ENCODE measurements around the gene PCBP3. TPM values are rescaled to one million over a fixed set of nuclear protein-coding genes. Genes with fewer than 3 reads are reported as not detected.

The PCBP3 gene
- total RNA-seq, 1 experiment from 2014 or later: 1.4 TPM

GRCh38 chr21:45938453-45938755 is 294.9 kb downstream of the PCBP3 start:
- no peaks in the 10 kb centered on the region for H3K36me3 Mint-ChIP-seq (ENCODE audit: insufficient read depth, unreplicated experiment)
- DNase-seq: no peak
- no peak overlapping the region for H3K27ac Mint-ChIP-seq (ENCODE audit: unreplicated experiment)
- intact Hi-C loops (cut with micrococcal nuclease; ENCODE audit: unreplicated experiment): no loop called here
- BruUV-seq (replicated peaks): no TSS peak
- H3K4me3 Mint-ChIP-seq (ENCODE audit: low read depth, unreplicated experiment): no peak overlapping the region
- CTCF ChIA-PET: no interaction called here
- H3K4me1 Mint-ChIP-seq (ENCODE audit: low read depth, unreplicated experiment): no peaks in the 10 kb centered on the region
- TF ChIP-seq CTCF (IDR thresholded peaks at IDR 0.05; ENCODE audit: unreplicated experiment): no peak
- peaks cover 34% of the 10 kb centered on the region for H3K27me3 Mint-ChIP-seq (ENCODE audit: unreplicated experiment)
- no peaks in the 10 kb centered on the region for H3K9me3 Mint-ChIP-seq (ENCODE audit: low read depth, unreplicated experiment)

GRCh38 chr21:45938811-45939520 is 295.4 kb downstream of the PCBP3 start:
- no TSS peak for BruUV-seq (replicated peaks)

DNA sequence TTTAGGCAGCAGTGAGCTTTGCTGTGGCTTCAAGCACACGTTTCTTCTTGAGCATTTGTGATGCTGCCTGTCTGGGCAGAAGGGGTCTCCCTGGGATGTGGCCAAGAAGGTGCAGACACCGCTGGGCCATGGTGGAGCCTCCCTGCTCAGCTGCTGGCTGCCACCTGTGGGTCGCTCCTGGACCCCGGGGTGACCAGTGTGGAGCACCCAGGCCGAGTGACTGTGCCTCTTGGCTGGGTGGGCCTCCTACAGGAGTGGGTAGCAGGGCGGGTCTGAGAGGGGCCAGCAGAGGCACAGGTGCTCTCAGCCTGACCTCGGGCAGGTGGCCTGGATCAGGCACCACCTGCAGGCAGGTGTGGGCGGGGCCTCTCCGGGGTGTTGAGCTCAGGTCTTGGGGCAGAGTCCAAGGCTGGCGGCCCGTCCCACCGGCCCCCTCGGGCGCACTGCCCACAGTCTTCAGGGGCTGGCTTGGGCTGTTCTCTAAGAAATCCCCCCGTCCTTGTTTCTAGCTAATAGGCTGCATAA is 296.1 kb downstream of the PCBP3 start:
- TF ChIP-seq CTCF (IDR thresholded peaks at IDR 0.05; ENCODE audit: unreplicated experiment): no peak
- CTCF ChIA-PET: no interaction called here
- Mint-ChIP-seq H3K27ac (ENCODE audit: unreplicated experiment) (no peak overlapping the region), H3K4me1 (ENCODE audit: low read depth, unreplicated experiment) (no peaks in the 10 kb centered on the region), H3K4me3 (ENCODE audit: low read depth, unreplicated experiment) (no peak overlapping the region), H3K9me3 (ENCODE audit: low read depth, unreplicated experiment) (no peaks in the 10 kb centered on the region), H3K36me3 (ENCODE audit: insufficient read depth, unreplicated experiment) (no peaks in the 10 kb centered on the region), H3K27me3 (ENCODE audit: unreplicated experiment) (peaks cover 40% of the 10 kb centered on the region)
- no TSS peak for BruUV-seq (replicated peaks)
- intact Hi-C loops (cut with micrococcal nuclease; ENCODE audit: unreplicated experiment): no loop called here
- no peak for DNase-seq

More at GRCh38 chr21:45938811-45939520, 295.4 kb downstream of the PCBP3 start:
- no peaks in the 10 kb centered on the region for H3K9me3 Mint-ChIP-seq (ENCODE audit: low read depth, unreplicated experiment)
- intact Hi-C loops (cut with micrococcal nuclease; ENCODE audit: unreplicated experiment): no loop called here
- H3K4me3 Mint-ChIP-seq (ENCODE audit: low read depth, unreplicated experiment): no peak overlapping the region
- no peak for DNase-seq
- peaks cover 39% of the 10 kb centered on the region for H3K27me3 Mint-ChIP-seq (ENCODE audit: unreplicated experiment)
- no peaks in the 10 kb centered on the region for H3K4me1 Mint-ChIP-seq (ENCODE audit: low read depth, unreplicated experiment)
- H3K36me3 Mint-ChIP-seq (ENCODE audit: insufficient read depth, unreplicated experiment): no peaks in the 10 kb centered on the region
- H3K27ac Mint-ChIP-seq (ENCODE audit: unreplicated experiment): no peak overlapping the region
- CTCF ChIA-PET: no interaction called here
- TF ChIP-seq CTCF (IDR thresholded peaks at IDR 0.05; ENCODE audit: unreplicated experiment): no peak

DNA sequence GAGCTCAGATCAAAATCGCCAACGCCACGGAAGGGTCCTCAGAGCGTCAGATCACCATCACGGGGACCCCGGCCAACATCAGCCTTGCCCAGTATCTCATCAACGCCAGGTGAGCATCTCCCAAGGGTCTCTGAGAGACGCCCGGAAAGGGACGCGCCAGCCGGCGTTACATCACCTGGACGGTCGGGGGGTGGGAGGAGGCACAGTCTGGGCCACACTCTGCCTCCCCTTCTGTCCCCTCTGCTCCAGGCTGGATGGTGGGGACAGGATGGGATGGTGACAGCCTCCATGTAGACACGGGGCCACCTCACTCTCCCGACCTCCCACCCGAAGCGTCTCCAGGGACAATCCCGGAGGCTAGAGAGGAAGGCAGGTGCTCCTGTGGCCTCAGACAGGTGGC is 296.6 kb downstream of the PCBP3 start:
- no peak overlapping the region for H3K4me3 Mint-ChIP-seq (ENCODE audit: low read depth, unreplicated experiment)
- no peak overlapping the region for H3K27ac Mint-ChIP-seq (ENCODE audit: unreplicated experiment)
- no peaks in the 10 kb centered on the region for H3K4me1 Mint-ChIP-seq (ENCODE audit: low read depth, unreplicated experiment)
- CTCF ChIA-PET: no interaction called here
- H3K27me3 Mint-ChIP-seq (ENCODE audit: unreplicated experiment): peaks cover 40% of the 10 kb centered on the region
- BruUV-seq (replicated peaks): no TSS peak
- TF ChIP-seq CTCF (IDR thresholded peaks at IDR 0.05; ENCODE audit: unreplicated experiment): no peak
- intact Hi-C loops (cut with micrococcal nuclease; ENCODE audit: unreplicated experiment): no loop called here
- H3K36me3 Mint-ChIP-seq (ENCODE audit: insufficient read depth, unreplicated experiment): no peaks in the 10 kb centered on the region
- DNase-seq: no peak
- H3K9me3 Mint-ChIP-seq (ENCODE audit: low read depth, unreplicated experiment): no peaks in the 10 kb centered on the region
